GM23338 (cell line): ENCODE measurements around the gene PARVA.

Experiments used
- CREB1 ChIP-seq: fragments of 250-450 bp; sonication (Bioruptor Pico); IDR thresholded peaks from 2 replicates; pipeline ENCODE4 v1.5.0; 2020; ENCODE audit warnings: low read depth, mild to moderate bottlenecking, moderate library complexity
- CTCF ChIP-seq, 2 experiments: fragments of 200-600 bp in 1 of 2; sonication (generic) in 1 of 2; conservative IDR thresholded peaks; 2 replicates each; pipeline versions ENCODE4 v1.5.1 to v1.6.1; 2016 to 2017; ENCODE audit warnings: antibody characterized with exemption in 2 of 2, low read depth in 2 of 2, mild to moderate bottlenecking in 2 of 2, moderate library complexity in 1 of 2
- EZH2 ChIP-seq: fragments of 200-600 bp; sonication (generic); IDR thresholded peaks from one replicate; pipeline ENCODE4 v1.8.0; 2017; ENCODE audit warnings: antibody characterized with exemption, mild to moderate bottlenecking, low read depth; ENCODE audit not compliant: unreplicated experiment
- EZH2phosphoT487 ChIP-seq: fragments of 200-600 bp; sonication (generic); IDR thresholded peaks from one replicate; pipeline ENCODE4 v1.8.1; 2018; ENCODE audit warnings: antibody characterized with exemption; ENCODE audit not compliant: unreplicated experiment
- JUNB ChIP-seq: IDR thresholded peaks from one replicate; pipeline ENCODE4 v1.6.1; 2016; ENCODE audit warnings: antibody characterized with exemption; ENCODE audit not compliant: unreplicated experiment
- POLR2AphosphoS5 ChIP-seq: IDR thresholded peaks from 2 replicates; pipeline ENCODE4 v1.6.1; 2016; ENCODE audit warnings: antibody characterized with exemption, low read depth
- REST ChIP-seq: IDR thresholded peaks from one replicate; pipeline ENCODE4 v1.6.1; 2018; ENCODE audit warnings: antibody characterized with exemption; ENCODE audit not compliant: unreplicated experiment
- STAT1 ChIP-seq: IDR thresholded peaks from one replicate; pipeline ENCODE4 v1.6.1; 2016; ENCODE audit warnings: antibody characterized with exemption; ENCODE audit not compliant: unreplicated experiment

- no peak for TF ChIP-seq CTCF (conservative IDR thresholded peaks at IDR 0.05; ENCODE audit: low read depth in 2 of 2)
- TF ChIP-seq POLR2AphosphoS5: no peak
- no peak for TF ChIP-seq EZH2phosphoT487
- TF ChIP-seq JUNB: no peak
- TF ChIP-seq EZH2: no peak
- TF ChIP-seq REST: no peak
- TF ChIP-seq CREB1: no peak
- no peak for TF ChIP-seq STAT1
Measured at GRCh38 chr11:12461516-12461915, 84.1 kb downstream of the PARVA start.
